ES-I3 (cell line): Measurements from ENCODE around the gene KIF6.
"Not testable (repeated sequence)": the region's sequence is repeated elsewhere in the genome, so short reads cannot be mapped to it uniquely, and the experiment has no call there.

Experiments
- H3K36me3 ChIP-seq: 2 replicates; pipeline ENCODE4 v1.6.1; 2013; ENCODE audit warnings: mild to moderate bottlenecking, low read length, control low read depth, moderate library complexity; ENCODE audit not compliant: insufficient read depth
- H3K4me1 ChIP-seq: 2 replicates; pipeline ENCODE4 v1.6.1; 2013; ENCODE audit warnings: mild to moderate bottlenecking, control low read depth, low read length; ENCODE audit not compliant: insufficient read depth
- H3K9ac ChIP-seq: 2 replicates; pipeline ENCODE4 v1.6.1; 2013; ENCODE audit warnings: low read depth, mild to moderate bottlenecking, low read length, moderate library complexity
- H3K9me3 ChIP-seq: 2 replicates; pipeline ENCODE4 v1.6.1; 2013; ENCODE audit warnings: mild to moderate bottlenecking, low read length, moderate library complexity; ENCODE audit not compliant: control insufficient read depth, insufficient read depth

The KIF6 gene

DNA sequence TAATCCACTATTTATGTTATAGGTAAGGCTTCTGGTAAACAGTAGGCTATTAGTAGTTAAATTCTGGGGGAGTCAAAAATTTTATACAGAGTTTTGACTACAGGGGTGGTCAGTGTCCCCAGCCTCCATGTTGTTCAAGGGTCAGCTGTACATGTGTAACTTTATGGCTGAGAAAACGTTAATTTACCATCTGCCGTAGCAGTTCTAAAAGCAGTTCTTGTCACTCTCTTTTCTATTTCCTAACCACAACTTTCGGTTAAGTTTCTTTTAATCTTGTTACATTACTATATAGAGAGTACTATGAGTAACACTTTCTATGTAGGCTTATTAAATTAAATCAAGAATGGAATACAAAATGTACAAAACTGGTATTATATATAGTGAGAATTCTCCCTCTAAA lies 21.6 kb upstream of the KIF6 start:
- no peaks in the 10 kb centered on the region for H3K9me3 ChIP-seq
- no peak overlapping the region for H3K9ac ChIP-seq
- no peaks in the 10 kb centered on the region for H3K36me3 ChIP-seq
- no peaks in the 10 kb centered on the region for H3K4me1 ChIP-seq

DNA sequence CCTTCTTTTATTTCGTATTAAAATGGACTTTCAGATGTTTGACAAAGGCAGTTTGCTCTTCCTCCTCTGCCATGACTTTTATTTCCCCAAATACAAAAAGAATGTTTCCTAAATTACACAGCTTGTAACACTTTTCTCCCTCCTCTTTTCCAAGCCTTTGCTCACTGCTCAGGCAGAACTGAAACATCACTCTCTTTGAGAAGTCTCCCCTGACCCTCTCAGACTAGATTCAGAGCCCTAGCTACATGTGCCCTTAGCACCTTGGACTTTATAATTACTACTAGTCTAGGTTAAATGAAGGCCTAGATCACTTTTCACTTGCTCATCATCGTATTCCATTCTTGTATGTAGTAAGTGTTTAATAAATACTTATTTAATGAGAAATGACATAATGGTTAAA lies 8.5 kb upstream of the KIF6 start:
- H3K9ac ChIP-seq, result no peak overlapping the region
- H3K9me3 ChIP-seq, result peaks cover 6% of the 10 kb centered on the region
- H3K36me3 ChIP-seq, result no peaks in the 10 kb centered on the region
- H3K4me1 ChIP-seq, result peaks cover 21% of the 10 kb centered on the region

DNA sequence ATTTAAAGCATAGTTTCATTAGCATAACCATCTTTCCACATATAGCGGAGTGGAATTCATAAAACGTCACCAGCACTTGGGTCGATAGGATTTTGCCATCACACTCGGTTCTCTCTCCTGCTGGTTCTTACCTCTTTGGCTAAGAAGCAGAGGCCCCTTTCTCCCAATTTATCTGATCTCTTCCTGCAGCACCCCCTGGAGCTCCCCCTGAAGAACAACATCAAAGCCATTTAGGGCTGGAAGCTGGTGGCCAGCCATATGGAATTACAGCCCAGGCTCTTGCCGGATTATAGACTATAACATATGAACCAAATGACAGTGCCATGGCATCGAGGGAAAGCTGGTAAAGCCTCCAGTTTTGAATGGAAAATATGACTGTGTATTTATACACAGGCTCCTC lies 6.4 kb upstream of the KIF6 start:
- peaks cover 21% of the 10 kb centered on the region for H3K4me1 ChIP-seq

DNA sequence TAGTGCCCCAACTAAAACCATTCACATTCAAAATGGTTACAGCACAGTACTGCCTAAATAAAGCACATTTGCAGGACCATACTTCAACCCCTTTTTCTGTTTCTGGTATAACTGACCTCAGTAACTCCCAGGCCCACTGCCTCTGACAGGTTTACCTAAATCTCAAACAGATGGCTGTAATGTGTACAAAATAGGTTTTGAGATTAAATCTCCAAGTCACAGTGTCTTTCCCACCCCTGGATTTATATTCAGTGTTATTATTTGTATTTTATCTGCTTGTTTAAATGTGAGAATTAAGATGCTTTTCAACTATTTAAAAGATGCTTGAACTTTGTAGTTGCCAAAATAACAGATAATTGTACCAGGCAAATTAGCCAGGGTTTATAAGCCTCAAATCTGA lies 4.7 kb upstream of the KIF6 start:
- Histone ChIP-seq H3K9me3 (no peaks in the 10 kb centered on the region), H3K9ac (no peak overlapping the region), H3K36me3 (no peaks in the 10 kb centered on the region), H3K4me1 (peaks cover 21% of the 10 kb centered on the region)

More for the DNA sequence above, 6.4 kb upstream of the KIF6 start:
- Histone ChIP-seq H3K9ac (no peak overlapping the region), H3K9me3 (peaks cover 6% of the 10 kb centered on the region), H3K36me3 (no peaks in the 10 kb centered on the region)

DNA sequence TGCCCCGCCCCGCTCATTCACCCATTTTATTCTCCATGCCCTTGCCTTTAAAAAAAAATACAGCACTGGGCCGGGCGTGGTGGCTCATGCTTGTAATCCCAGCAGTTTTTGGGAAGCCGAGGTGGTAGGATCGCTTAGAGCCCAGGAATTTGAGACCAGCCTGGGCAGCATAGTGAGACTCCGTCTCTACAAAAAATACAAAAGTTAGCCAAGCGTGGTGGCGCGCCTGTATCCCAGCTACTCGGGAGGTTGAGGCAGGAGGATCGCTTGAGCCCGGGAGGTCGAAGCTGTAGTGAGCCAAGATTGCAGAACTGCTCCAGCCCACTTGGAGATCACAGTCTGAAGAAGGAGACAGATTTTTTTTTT lies 407 bp upstream of the KIF6 start:
- Histone ChIP-seq H3K9ac (peak overlapping the region; percentile 41; the same call in 1 of the 2 replicates), H3K36me3 (no peaks in the 10 kb centered on the region), H3K4me1 (0 out of 2 replicates have a peak, but pooled peaks cover 3% of the 10 kb centered on the region), H3K9me3 (no peaks in the 10 kb centered on the region)

DNA sequence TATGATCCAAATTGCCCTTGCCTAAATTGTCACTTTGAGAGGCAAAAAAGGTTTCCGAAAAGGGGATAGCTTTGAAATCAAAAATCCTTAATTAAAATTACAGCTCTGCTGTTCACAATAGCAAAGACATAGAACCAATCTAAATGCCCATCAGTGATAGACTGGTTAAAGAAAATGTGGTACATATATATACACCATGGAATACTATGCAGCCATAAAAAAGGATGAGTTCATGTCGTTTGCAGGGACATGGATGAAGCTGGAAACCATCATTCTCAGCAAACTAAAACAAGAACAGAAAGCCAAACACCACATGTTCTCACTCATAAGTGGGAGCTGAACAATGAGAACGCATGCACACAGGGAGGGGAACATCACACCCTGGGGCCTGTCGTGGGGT lies 1.9 kb downstream of the KIF6 start:
- H3K4me1 ChIP-seq, H3K9ac ChIP-seq, H3K9me3 ChIP-seq, H3K36me3 ChIP-seq: not testable (repeated sequence)

DNA sequence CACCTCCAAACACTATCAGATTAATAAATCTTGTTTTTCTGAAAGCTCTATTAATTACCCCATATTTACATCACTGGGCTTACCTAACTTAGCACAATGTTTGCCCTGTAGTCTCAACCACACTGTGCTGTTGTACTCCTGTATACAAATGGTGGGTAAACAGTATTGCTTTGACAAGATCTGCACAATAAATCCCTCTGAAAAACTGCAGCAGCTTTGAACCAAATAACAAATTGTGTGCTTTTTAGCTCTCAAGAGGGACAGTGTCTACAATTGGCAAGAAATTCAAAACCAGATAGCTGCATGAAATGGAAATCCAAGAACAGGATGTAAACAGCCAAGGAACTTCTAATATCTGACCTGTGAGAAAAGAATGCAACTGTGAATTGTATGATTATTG lies 10.4 kb downstream of the KIF6 start:
- Histone ChIP-seq H3K9ac (no peak overlapping the region), H3K36me3 (no peaks in the 10 kb centered on the region), H3K4me1 (peaks cover 4% of the 10 kb centered on the region; the same call in 1 of the 2 replicates), H3K9me3 (no peaks in the 10 kb centered on the region)

DNA sequence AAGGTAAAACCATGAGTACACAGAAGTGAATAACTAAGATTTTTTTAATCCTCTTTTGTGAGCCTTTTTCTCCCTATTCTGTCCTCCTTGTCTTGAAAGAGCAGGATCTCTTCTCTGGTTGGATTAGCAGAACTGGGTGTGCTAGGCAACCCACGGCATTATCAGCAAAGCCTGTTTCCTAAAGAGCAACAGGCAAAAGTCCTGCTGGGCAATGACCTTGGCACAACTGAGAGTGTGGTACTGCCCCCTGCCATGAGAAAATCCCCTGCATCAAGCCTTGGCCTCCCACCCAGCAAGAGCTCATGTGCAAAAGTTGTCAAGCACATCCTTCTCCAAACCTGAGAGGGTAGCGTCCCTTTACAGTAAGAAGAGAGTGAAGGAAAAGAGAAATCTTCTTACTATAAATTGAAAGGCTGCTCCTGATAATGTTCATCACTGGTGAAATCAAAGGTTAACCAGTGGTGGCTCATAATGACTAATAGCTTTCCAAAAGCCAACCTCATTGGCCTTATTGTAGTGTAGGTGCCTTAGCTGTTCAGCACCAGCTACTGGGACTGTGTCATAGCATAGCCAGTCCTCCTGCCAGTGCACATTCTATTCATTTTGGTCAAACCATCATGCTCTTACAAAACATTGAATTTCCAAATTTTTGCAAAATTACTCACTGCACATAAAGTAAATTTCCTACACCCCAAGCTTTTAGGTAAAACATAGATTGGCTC lies 17.1 kb downstream of the KIF6 start:
- no peaks in the 10 kb centered on the region for H3K36me3 ChIP-seq
- no peak overlapping the region for H3K9ac ChIP-seq
- H3K9me3 ChIP-seq, result no peaks in the 10 kb centered on the region
- H3K4me1 ChIP-seq, result peaks cover 7% of the 10 kb centered on the region; the same call in 1 of the 2 replicates

DNA sequence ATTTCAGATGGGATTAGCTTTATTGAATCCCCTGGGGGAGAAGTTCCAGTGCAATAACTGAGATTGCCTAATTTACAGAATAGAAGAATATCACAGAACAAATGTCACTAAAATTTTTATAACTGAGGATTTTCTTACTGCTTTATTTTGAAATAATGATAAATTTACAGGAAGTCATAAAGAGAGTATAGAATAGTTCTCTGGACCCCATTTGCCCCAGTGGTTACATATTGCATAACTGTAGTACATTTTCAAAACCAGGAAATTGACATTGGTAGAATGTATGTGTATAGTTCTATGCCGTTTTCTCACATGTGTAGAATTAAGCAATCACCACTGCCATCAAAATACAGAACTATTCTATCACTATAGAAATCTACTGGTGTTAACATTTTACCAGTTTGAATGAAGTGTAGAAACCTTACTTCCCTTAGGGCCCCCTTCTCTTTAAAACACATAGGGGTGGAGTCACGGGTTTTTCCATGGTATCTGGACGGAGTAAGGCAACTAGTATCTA lies 18.3 kb downstream of the KIF6 start:
- peaks cover 7% of the 10 kb centered on the region; the same call in 1 of the 2 replicates for H3K4me1 ChIP-seq
- H3K9me3 ChIP-seq, result no peaks in the 10 kb centered on the region
- H3K36me3 ChIP-seq, result no peaks in the 10 kb centered on the region
- H3K9ac ChIP-seq, result no peak overlapping the region

DNA sequence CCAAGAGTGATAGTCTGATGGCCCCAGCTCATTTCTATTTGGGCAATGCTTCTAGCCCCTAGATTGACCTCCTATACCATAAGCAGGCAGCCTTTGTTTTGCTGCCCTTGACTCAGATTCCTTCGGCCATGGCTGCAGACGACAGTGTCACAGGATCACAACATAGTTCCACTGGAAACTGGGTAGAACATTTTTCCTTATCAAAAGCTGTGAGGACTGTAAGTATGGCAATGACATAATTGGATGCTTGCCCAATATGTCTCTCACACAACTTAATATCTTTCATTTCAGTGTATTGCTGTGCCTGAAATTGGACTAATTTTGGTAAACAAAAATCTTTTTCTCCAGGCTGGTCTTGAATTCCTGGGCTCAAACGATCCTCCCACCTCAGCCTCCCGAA lies 22.9 kb downstream of the KIF6 start:
- H3K36me3 ChIP-seq, result no peaks in the 10 kb centered on the region
- H3K4me1 ChIP-seq, result peaks cover 5% of the 10 kb centered on the region; the same call in 1 of the 2 replicates
- no peak overlapping the region for H3K9ac ChIP-seq
- H3K9me3 ChIP-seq, result no peaks in the 10 kb centered on the region

DNA sequence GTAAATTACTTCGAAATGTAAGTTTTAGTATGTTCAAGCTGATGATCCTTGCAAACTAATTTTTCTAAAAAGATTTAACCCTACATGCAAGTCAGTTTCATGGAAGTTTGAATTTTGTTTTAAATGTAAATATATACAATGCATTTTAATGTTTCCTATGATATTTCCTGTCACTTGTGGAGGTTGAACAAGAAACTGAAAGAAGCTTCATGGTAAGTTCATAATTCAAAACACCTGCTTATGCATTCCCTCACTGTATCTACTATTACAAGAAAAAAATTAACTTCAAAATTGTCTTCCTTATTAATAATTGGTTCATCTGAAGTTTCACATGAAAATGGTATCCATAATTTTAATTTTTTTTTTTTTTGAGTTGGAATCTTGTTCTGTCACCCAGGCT lies 24.8 kb downstream of the KIF6 start:
- Histone ChIP-seq H3K4me1 (peaks cover 5% of the 10 kb centered on the region; the same call in 1 of the 2 replicates), H3K9ac (no peak overlapping the region), H3K9me3 (no peaks in the 10 kb centered on the region), H3K36me3 (no peaks in the 10 kb centered on the region)

DNA sequence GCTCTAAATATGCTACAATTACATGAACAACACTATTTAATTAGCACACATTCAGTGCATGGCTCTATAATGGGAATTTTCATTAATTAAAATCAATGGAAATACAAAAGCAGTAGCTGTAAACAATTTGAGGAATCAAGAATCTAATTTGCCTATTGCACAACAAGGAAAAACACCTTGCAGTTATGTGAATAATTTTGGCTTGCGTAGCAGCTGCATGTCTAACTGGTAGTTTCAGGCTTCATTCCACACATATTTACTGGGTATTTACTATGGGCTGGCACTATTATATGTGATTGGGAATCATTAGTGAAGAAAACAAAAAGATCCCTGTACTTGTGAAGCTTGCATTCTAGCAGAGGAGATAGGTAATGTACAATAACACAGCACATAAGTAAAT lies 26.4 kb downstream of the KIF6 start:
- no peak overlapping the region for H3K9ac ChIP-seq
- H3K36me3 ChIP-seq, result no peaks in the 10 kb centered on the region
- no peaks in the 10 kb centered on the region for H3K9me3 ChIP-seq
- H3K4me1 ChIP-seq, result peaks cover 5% of the 10 kb centered on the region; the same call in 1 of the 2 replicates

DNA sequence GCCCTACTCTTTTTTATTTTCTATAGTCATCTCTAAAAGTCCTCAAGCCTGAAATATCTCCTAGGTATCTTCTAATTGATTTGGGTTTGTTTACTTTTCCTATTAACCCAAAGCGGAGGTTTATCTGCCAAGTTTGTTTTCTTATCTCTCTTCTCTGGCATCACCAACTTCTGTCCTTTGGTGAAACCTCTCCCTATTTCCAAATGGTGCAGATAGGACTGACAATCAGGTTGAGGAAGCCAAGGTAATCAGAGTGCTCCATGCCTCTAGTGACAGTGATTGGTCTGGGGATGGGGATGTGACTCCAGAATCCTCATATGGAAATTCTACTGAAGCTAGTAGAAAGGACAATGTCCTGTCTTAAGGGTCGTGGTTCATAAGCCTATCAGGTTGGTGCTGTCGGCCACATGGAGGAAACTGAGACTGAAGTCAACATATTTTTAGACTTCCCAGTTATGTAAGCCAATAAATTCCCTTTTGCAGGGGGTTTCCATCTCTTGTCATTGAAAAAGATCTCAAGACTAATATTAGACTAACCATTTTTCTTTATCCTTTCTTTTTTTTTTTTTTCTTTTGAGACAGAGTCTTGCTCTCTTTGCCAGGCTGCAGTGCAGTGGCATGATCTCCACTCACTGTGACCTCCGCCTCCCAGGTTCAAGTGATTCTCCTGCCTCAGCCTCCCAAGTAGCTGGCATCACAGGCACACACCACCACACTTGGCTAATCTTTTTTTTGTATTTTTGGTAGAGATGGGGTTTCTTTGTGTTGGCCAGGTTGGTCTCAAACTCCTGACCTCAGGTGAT lies 28.0 kb downstream of the KIF6 start:
- H3K9ac ChIP-seq, result no peak overlapping the region
- H3K4me1 ChIP-seq, result peaks cover 5% of the 10 kb centered on the region; the same call in 1 of the 2 replicates
- no peaks in the 10 kb centered on the region for H3K9me3 ChIP-seq
- H3K36me3 ChIP-seq, result no peaks in the 10 kb centered on the region

DNA sequence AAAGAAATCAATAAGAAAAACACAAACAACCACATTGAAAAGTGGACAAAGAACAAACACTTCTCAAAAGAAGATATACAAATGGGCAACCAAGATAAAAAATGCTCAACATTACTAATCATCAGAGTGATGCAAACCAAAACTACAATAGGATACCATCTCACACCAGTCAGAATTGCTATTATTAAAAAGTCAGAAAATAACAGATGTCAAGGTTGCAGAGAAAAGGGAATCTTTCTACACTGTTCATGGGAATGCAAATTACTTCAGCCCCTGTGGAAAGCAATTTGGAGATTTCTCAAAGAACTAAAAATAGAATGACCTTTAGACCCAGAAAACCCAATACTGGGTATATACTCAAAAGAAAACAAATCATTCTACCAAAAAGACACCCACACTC lies 29.8 kb downstream of the KIF6 start:
- no peak overlapping the region for H3K9ac ChIP-seq
- no peaks in the 10 kb centered on the region for H3K36me3 ChIP-seq
- H3K9me3 ChIP-seq, result no peaks in the 10 kb centered on the region
- peaks cover 5% of the 10 kb centered on the region; the same call in 1 of the 2 replicates for H3K4me1 ChIP-seq

DNA sequence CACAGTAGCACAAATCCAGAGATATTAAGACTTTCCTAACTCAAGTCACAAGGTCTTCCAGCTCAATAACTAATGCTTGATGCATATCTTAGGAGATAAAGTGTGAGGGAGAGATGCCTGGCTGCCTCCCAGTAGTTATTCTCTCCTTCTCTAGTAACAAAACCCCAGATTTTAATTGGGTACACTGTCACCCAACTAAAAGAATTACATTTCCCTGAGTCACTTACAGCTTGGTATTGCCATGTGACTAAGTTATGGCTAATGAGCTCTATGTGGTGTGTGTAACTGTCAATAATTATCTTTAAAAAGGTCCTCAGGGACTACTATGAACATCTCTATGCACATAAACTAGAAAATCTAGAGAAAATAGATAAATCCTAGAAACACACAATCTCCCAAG lies 32.0 kb downstream of the KIF6 start:
- no peak overlapping the region for H3K9ac ChIP-seq
- no peaks in the 10 kb centered on the region for H3K36me3 ChIP-seq
- no peaks in the 10 kb centered on the region for H3K9me3 ChIP-seq
- no peaks in the 10 kb centered on the region for H3K4me1 ChIP-seq
